Measurements from ENCODE around the gene FDXR.
"Not testable (repeated sequence)": the region's sequence is repeated elsewhere in the genome, so short reads cannot be mapped to it uniquely, and the experiment has no call there.

The FDXR gene

DNA sequence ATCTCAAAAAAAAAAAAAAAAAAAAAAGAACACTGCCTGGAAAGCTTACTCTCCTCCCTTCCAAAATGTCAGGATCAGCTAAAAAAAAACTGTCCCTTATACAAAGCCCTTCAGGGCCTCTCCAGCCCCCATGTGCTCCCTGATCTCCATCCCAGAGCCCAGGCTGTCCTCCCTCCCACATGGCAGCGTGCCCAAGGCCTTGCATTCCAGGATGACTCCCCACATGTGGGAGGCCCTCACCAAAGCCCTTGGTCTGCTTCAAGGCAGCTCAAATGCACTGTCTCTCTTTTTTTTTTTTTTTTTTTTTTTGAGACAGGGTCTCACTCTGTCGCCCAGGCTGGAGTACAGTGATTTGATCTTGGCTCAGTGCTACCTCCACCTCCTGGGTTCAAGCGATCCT is 2.3 kb downstream of the FDXR start:
- no peak for DNase-seq

GRCh38 chr17:74870028-74870427 is 2.8 kb downstream of the FDXR start:
- not testable (repeated sequence) for DNase-seq

GRCh38 chr17:74868908-74869255 is 3.9 kb downstream of the FDXR start:
- no peak for DNase-seq

DNA sequence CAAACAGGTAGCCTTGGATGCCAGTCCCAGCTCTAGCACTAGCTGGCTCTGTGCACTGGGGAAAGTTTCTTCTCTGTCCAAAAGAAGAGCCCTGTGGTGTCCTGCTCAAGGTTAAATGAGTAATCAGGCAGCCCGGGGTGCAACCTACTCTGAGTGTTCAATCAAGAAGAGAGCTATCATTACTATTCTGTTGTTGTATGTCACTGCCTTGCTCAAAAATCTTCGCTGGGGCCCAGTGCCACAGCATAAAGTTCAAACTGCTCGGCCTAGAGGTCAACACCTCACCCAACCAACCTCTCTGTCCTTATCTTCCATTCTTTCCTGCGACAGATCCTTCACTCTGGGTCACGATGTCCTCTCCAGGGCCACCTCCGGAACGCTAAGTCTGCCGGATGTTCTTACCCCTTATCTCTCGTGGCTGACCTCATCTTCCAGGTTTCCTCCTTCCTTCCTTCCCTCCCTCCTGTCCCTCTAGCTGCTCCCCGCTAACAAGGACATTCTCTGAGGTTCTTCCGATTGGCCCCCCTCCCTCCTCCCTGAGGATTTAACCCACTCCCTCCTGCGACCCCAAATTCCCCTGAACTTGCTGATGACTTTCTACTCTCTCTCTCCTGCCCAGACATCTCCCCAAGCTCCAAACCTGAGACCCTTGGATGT is 4.4 kb downstream of the FDXR start:
- no peak for DNase-seq

GRCh38 chr17:74866198-74866835 is 6.5 kb downstream of the FDXR start:
- DNase-seq: no peak

DNA sequence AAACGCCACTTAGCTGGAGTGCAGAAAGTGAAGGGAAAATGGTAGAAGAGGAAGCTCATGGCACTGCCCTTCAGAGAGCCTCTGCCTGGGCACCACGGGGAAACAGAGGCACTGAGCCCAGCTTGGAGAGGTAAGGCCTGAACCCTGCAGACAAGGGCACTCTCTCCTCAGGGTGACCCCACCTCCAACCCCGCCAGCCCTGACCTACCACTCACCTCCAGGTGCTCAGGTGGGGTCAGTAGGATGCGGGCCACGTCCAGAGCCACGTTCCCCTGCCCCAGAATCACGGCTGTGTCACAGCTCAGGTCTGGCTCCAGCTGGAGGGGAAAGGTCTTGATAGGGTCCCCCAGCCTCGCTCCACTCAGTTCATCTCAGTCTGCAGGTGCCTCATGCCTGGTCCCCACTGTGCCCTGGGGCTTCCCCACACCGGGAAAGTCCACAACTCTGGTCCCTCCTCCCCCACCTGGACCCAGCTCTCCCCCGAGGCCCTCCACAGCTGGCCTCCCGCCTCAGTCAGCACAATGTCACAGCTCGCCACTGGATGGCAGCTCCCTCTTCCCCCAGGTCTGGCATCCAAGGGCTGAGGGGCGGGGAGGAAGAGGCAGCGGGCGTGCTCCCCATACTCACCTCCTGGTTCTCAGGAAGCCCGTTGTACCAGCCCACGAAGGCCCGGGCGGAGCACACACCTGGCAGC is 7.1 kb downstream of the FDXR start:
- no peak for DNase-seq

GRCh38 chr17:74864866-74865395 is 7.9 kb downstream of the FDXR start:
- DNase-seq: peak; percentile 50

DNA sequence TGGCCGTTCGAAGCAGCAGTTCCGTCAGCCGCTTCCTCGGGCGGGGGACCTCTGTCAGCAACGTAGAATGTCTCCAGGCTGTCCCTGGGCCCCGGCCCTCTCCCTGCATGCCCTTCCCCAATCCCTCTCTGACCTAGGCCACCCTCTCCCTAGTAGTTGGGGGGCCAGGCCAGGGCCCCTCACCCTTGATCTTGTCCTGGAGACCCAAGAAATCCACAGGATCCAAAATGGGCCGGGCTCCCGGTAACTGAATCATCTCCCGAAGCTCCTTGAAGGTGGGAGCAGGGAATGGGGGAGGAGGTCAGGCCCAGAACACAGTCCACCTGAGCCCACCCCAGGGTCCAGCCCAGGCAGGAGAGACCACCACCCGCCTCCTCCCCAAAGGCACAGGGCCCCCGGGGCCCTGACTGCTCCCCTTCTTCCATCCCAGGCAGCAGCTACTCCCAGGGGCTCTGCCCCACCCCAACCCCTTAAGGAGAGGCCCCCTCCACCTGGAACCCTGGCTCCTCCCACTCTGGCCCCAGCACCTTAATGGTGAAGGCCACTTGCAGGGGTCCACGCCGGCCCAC is 8.4 kb downstream of the FDXR start:
- no peak for DNase-seq

DNA sequence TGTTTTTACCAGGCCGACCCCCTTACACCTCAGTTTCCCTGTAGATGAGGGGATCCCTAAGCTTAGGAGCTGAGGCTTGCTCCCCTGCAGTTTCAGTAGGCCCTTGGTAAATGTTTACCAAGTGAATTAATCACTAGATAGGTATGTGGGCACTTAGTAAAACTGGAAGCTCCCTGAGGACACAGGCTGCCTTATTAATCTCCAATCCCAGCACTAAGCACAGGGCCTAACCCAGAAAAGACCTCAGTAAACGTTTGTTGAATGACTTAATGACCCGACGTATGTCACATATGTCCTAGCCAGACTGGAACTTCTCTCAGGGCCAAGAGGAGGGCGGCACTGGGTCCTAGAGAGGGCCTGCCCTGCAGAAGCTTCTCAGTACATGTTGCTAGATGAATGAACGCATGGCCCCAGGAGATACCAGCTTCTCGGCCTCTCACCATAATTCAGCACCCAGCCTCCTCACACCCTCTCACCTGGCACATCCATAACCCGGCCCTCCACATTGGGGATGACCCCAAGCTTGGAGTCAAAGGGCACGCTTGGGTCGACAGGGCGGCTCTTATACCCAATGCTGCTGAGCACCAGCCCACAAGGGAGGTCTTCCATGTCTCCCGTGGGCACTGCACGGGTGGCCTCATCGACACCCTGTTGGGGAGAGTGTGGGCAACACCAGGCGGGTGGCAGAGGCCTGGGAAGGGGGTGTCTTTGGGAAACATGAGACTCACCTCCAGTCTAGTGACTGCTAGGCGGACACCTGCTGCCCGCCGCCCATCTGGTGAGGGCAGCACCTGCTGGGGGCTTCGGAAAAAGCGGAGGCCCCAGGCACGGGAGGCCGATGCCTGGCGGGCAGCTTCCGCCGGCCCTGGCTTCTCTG is 9.1 kb downstream of the FDXR start:
- no peak for DNase-seq

GRCh38 chr17:74862919-74863318 is 9.9 kb downstream of the FDXR start:
- DNase-seq: no peak

- DNase-seq: peak; percentile 42
Measured at GRCh38 chr17:74862108-74862901, 10.5 kb downstream of the FDXR start.

DNA sequence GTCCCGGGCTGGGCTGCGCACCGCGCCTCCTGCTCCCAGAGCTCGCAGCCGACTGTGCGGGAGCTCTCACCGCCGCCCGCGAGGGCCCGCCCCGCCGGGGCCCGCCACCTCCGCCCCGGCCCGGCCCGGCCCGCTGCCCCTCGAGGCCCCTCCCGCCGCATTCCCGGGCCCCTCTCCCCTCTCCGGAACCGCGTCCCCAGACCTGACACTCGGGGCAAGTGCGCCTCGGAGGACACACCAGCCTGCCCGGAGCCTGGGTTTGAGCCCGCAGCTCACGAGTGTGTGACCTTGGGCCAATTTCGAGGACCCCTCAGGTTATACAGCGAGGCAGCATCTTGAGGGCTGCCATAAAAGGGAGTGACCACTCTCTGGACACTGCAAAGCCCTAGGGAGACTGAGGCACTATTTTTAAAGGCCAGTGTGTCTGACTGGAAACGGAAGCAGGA is 11.1 kb downstream of the FDXR start:
- DNase-seq: no peak

- DNase-seq: no peak
Measured at GRCh38 chr17:74860872-74861661, 11.7 kb downstream of the FDXR start.

- DNase-seq: no peak
Measured at GRCh38 chr17:74860229-74860871, 12.4 kb downstream of the FDXR start.

DNA sequence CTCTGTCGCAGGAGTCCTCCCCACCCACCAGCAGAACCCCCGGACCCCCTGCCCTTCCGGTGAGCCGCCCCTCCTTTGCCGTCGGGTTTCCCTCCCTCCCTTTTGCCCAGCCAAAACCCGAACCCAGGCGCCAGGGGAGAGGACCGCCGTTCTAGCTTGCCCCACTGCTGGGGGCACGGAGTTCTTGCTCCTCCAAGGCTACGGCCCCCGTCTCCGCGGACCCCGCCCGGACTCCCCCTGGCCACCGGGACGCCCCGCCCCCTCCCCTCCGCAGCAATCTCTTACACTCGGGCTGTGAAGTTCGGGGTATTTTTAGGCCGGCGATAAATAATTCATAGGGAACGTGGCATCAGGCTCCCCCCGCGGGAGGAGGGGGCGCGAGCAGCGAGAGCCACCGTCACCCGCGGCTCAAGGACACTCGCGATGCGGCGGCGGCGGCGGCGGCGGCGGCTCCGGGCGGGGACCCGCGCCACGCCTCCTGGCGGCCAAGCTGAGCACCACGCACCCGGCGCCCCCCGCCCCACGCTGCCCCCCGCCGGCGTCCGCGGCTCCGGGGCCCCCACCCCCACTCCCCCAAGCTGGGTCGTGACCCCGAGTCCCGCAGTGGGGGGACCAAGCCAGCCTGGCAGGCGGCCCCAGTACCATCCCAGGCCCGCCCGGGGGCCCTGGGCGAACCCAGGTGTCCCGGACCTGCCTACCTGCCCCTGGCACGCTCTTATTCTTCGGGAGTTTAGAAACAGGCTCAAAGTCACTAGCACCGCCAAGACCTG is 13.2 kb downstream of the FDXR start, which contains the start of gene GRIN2C:
TSS of gene GRIN2C (minus strand) at position 427 of the 770 bp plus-strand sequence. CDS start 4,793 bp downstream, outside the sequence.
- peak; percentile 37 for DNase-seq

GRCh38 chr17:74858672-74859458 is 13.9 kb downstream of the FDXR start:
- no peak for DNase-seq

- DNase-seq: no peak
Measured at GRCh38 chr17:74857191-74857590, 15.6 kb downstream of the FDXR start.

DNA sequence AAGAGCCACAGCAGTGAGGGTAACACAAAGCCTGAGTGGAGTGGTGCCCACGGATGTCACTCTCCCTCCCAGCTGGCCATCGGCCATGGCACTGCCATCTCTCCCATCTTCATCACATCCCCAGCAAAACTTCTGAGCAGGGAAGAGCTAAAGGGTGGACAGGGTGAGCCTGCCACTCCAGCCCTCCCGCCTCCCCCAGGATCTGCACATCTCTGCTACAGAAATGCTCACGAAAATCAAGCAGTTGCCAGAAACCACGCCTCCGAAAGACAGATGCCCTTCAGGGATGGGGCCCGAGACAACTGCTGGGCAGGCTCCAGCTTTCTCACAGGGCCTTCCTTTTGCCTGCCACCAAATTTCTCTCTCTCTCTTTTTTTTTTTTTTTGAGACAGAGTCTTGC is 16.7 kb downstream of the FDXR start:
- no peak for DNase-seq

All from central memory CD4-positive, alpha-beta T cell (primary cell).